ENCODE results near the gene TMEM250.

DNA sequence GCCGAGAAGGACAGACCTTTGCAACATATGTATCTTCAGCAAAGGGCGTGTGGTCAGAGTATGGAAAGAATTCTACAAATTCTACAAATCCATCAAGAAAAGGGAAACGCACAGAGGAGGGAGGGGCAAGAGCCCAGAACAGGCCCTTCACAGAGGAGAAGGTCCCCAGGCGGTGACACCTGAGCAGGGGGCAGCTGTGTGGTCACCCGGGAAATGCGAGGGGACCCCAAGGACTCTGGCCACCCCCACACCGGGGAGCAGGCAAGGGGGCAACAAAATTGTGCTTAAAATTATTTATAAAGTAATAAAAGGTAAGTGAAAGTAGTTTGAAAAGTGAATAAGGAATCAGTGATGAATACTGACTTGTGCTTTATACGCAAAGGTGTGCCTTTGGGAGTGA, 41.2 kb downstream of the TMEM250 start:
- TF ChIP-seq POLR2A (IDR thresholded peaks at IDR 0.05), result no peak
- TF ChIP-seq, protein P1, sequence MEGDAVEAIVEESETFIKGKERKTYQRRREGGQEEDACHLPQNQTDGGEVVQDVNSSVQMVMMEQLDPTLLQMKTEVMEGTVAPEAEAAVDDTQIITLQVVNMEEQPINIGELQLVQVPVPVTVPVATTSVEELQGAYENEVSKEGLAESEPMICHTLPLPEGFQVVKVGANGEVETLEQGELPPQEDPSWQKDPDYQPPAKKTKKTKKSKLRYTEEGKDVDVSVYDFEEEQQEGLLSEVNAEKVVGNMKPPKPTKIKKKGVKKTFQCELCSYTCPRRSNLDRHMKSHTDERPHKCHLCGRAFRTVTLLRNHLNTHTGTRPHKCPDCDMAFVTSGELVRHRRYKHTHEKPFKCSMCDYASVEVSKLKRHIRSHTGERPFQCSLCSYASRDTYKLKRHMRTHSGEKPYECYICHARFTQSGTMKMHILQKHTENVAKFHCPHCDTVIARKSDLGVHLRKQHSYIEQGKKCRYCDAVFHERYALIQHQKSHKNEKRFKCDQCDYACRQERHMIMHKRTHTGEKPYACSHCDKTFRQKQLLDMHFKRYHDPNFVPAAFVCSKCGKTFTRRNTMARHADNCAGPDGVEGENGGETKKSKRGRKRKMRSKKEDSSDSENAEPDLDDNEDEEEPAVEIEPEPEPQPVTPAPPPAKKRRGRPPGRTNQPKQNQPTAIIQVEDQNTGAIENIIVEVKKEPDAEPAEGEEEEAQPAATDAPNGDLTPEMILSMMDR (IDR thresholded peaks at IDR 0.05), result no peak

Measured in testis (tissue), 2 donors.